Dedifferentiated amniotic fluid mesenchymal stem cell (primary cell): ENCODE measurements around the gene PTPRN2.
"Not testable (repeated sequence)": the region's sequence is repeated elsewhere in the genome, so short reads cannot be mapped to it uniquely, and the experiment has no call there.

ENCODE experiments used
- DNase-seq: peaks from one replicate; pipeline ENCODE4 v3.0.0-alpha.2; 2016; ENCODE audit errors: extremely low spot score

Gene PTPRN2

GRCh38 chr7:158278745-158279320, 308.8 kb downstream of the PTPRN2 start:
- DNase-seq: no peak

- DNase-seq: no peak
These were observed 310.1 kb downstream of the PTPRN2 start for GRCh38 chr7:158277219-158278141.

- no peak for DNase-seq
These were observed 311.0 kb downstream of the PTPRN2 start for GRCh38 chr7:158276414-158277218.

- no peak for DNase-seq
These were observed 311.8 kb downstream of the PTPRN2 start for GRCh38 chr7:158275711-158276413.

GRCh38 chr7:158274996-158275395, 312.6 kb downstream of the PTPRN2 start:
- no peak for DNase-seq

GRCh38 chr7:158274404-158274811, 313.2 kb downstream of the PTPRN2 start:
- no peak for DNase-seq

GRCh38 chr7:158273756-158274342, 313.8 kb downstream of the PTPRN2 start:
- DNase-seq: not testable (repeated sequence)

- no peak for DNase-seq
These were observed 314.4 kb downstream of the PTPRN2 start for GRCh38 chr7:158273138-158273651.

GRCh38 chr7:158272509-158273137, 315.0 kb downstream of the PTPRN2 start:
- no peak for DNase-seq

- no peak for DNase-seq
These were observed 315.5 kb downstream of the PTPRN2 start for GRCh38 chr7:158272091-158272490.

- no peak for DNase-seq
These were observed 316.0 kb downstream of the PTPRN2 start for GRCh38 chr7:158271646-158272045.

GRCh38 chr7:158270856-158271413, 316.7 kb downstream of the PTPRN2 start:
- DNase-seq: no peak

GRCh38 chr7:158270106-158270775, 317.4 kb downstream of the PTPRN2 start:
- DNase-seq: no peak

GRCh38 chr7:158268816-158269535, 318.6 kb downstream of the PTPRN2 start:
- no peak for DNase-seq

GRCh38 chr7:158267742-158268435, 319.7 kb downstream of the PTPRN2 start:
- DNase-seq: no peak

- DNase-seq: no peak
These were observed 320.5 kb downstream of the PTPRN2 start for GRCh38 chr7:158266817-158267741.

- no peak for DNase-seq
These were observed 321.2 kb downstream of the PTPRN2 start for GRCh38 chr7:158266426-158266816.
